Measurements from ENCODE around the gene WDFY4.

WDFY4 gene

DNA sequence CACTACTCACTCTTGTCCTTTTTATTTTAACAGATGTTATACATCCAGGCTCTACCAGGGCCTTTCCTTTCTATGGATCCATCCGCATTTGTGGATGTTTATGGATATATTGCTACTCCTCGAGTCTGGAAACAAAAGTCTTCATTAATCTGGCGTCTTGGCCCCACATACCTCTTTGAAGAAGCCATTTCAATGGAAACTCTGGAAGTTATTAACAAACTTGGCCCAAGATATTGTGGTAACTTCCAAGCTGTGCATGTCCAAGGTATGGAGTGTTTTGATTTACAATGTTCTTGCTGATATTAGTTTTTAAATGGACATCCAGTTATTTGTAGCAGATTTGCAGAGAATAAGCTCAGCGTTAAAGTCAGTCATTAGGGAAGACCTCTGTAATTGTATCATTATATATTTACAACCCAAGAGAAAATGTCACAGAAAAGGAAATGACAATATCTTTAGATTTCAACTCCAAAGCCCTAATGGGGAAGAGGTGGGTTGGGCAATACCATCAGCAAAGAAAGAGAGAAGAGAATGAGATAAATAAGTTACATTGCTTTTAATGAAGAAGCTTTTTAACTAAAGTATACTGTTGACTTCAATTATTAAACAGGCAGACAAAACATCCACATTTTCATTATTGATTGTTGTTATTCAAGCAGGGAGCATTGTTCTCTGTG is 102.1 kb downstream of the WDFY4 start:
- DNase-seq (ENCODE audit: low read depth in 2 of 2, low spot score in 1 of 2) = no peak

DNA sequence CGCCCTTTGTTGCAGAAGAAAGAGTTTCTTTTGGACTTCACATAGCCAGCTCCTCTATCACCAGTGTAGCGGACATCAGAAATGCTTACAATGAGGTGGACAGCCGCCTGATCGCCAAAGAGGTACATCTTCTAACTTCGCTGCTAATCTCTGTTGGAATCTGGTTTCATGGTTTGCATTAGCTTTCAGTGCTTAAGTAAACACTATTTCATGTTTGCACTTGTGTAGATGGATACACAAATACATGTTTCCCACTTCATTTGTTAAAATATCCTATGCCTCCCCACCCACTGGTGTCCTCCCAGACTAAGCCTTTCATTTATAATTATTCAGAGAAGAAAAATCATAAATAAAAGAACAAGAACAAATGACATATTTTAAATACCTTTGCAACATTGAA is 103.9 kb downstream of the WDFY4 start:
- no peak for DNase-seq (ENCODE audit: low read depth in 2 of 2, low spot score in 1 of 2)

DNA sequence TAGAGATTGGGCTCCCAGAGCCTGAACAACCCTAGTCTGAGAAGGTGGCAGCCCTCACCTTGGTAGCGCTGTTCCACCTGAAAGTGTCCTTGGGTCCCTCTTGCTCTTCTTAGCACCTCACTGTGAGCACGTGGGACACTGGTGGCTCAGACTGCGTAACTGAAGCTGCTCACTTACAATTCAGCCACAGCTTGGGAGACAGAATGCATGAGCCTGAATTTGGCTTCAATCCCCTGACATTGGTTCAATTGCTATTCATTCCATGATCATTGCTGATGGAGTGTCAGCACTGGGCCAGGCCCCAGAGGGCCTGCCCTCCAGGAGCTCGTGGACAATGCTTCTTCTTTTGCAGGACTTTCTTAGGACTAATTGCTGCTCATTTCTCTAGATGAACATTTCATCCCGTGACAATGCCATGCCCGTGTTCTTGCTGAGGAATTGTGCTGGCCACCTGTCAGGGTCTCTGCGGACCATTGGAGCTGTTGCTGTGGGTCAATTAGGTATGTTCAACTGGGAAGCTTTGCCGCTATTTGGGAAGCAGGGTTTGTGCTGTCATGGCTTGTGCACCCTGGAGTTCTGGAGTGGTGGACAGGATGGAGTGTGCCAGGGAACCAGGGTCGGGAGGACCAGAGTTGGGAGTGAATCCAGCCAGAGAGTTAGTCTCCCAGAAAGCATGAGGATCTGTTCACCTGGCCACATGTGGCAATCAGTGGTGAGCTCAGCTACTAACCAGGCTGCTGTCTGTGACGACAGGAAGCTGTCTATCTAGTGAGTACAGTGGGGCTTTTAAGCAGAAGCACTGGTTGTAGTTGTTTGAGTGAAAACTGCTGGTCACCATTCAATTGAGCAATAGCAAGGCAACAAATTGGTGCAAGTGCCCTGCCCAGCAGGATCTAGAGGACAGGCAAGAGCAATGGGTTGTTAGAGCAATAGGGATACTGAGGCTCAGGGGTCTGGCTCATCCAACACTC is 105.1 kb downstream of the WDFY4 start:
- no peak for DNase-seq (ENCODE audit: low read depth in 2 of 2, low spot score in 1 of 2)

DNA sequence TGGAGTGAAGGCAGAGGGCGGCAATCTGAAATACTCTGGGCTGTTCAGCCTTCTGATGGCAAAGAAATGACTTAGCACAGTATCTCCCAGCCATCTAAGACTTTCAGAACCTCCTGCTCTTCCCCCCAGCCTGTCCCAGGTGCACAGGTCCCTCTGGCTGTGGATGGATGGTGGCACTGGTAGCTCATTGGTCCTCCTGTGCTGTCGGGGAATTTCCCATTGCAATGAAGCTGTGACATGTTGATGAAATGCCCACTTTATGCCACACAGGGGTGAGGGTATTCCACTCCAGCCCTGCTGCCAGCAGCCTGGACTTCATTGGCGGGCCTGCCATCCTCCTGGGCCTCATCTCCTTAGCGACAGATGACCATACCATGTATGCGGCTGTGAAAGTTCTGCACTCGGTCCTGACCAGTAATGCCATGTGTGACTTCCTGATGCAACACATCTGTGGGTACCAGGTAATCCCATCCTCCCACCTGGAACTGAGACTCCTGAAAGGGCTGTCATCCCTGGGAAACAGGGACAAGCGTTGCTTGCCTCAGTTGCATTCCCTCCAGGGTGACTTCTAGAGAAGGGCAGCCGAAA is 105.9 kb downstream of the WDFY4 start:
- DNase-seq (ENCODE audit: low read depth in 2 of 2, low spot score in 1 of 2) = no peak

DNA sequence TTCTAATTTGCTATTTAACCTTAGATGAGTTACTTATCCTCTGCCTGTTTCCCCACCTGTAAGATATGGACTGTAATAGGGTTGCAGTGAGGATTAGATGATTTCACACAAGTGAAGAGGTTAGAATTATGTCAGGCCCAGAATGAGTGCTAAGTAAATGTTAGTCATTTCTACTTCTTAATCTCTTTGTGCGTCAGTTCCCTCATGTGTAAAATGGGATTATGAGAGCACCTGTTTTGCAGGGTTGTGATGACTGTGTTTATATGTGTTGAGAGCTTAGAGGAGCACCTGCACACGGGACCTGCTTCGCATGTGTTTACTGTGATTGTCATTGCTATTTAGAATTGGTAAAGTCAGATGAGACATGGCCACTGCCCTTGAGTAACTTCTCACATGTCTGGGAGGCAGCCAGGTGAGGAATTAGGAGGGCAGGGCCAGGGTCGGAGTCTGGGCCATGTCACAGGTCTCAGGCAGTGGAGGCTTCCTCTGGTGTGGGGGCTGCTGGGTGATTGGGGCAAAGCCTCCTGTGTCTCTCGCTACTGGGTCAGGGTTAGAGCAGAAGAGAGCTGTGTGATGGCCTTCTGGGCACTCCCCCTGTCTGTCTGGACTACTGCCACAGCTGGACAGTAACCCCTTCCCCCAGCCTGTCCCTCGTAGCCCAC is 106.7 kb downstream of the WDFY4 start:
- DNase-seq (ENCODE audit: low read depth in 2 of 2, low spot score in 1 of 2) = no peak

DNA sequence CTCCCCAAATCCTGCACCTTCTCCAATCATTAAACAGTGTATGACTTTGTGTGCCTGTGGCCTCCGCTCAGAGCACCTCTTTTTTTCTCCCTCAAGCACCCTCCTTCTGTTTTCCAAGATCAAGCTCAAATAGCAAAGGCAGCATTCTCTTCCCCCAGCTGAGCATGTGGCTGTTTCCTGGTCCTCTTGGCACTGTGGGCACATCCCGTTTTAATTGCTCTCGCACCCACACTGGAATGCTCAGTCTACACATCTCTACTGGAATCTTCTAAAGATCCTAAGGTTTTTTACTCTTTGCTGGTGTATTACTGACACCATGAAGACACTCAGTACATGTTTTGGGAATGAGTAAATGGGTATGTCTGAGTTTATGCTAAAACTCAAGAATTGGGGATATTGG is 107.4 kb downstream of the WDFY4 start:
- DNase-seq (ENCODE audit: low read depth in 2 of 2, low spot score in 1 of 2) = no peak

DNA sequence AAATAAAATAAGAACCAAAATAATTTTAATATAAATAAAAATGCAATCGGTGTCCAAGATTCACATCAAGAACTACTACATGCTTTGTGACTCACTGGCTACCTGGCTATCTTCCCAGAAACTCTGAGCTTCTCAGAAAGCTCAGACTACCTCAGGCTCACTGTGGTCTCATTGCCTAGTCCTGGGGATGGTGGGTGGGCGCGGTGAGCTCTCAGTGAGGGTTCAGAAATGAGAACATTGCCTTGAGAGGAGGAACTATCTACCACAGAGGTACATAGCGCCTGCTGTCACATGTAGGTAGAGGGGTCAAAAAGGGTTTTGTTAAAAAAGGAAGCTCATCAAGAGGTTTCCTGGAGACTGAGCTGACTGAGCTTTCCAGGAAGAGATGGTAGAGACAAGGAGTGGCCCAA is 108.0 kb downstream of the WDFY4 start:
- no peak for DNase-seq (ENCODE audit: low read depth in 2 of 2, low spot score in 1 of 2)

DNA sequence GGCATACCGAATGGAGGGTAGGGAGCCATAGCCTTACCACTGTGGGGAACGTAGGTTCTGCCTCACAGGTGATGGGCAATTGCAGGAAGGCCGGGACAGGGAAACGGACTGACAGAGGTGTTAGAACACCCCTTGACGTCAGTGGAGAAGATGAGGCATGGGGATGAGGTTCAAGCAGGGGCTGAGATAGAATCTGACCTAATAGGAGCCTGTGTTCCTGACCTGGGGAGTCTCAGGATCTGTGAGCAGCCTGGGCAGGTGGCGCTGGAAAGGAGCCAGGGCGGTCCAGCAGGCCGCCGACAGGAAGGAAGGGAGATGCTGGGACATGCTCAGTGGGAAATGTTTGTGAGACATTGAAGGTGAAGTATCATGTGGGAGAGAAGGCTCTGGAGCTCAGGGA is 109.4 kb downstream of the WDFY4 start:
- no peak for DNase-seq (ENCODE audit: low read depth in 2 of 2, low spot score in 1 of 2)

DNA sequence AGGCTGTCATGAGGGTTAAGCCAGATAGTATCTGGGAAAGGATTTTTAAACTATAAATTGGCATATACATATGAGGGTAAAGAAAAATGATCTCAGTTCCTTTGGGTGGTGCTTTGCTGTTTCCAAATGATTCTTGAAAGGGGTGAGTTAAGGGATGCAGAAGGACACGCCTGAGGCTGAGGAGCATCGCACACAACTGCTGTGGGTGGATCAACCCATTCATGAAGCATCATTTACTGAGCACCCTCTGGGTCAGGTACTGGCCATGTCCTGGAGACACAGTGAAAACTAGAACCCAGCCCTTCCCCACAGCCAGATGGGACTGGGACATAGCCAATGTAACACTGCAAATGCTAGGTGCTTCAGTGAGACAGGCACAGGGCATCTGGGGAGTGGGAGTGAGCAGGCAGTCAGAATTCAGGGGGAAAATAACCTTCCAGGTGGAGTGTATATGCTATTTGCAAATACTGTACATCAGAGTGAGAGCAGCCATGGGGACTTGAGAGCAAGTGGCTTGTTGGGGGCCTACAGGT is 112.1 kb downstream of the WDFY4 start:
- no peak for DNase-seq (ENCODE audit: low read depth in 2 of 2, low spot score in 1 of 2)

DNA sequence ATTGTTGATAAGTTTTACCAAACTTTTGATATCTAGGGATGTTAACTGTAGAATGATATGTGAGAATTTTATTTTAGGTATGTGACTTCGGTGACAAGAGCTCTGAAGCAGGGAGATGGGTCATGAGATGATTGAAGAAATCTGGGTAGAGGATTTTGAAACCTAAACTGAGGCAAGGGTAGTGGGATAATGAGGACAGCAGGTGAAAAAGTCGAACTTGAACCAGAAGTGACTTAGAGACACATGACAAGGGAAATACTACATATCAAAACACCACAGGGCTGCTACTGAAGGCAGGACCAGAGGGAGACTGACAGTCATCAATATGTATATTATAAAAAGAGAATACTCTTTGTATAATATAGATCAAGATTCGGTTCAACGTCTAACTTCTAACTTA is 113.2 kb downstream of the WDFY4 start:
- no peak for DNase-seq (ENCODE audit: low read depth in 2 of 2, low spot score in 1 of 2)

DNA sequence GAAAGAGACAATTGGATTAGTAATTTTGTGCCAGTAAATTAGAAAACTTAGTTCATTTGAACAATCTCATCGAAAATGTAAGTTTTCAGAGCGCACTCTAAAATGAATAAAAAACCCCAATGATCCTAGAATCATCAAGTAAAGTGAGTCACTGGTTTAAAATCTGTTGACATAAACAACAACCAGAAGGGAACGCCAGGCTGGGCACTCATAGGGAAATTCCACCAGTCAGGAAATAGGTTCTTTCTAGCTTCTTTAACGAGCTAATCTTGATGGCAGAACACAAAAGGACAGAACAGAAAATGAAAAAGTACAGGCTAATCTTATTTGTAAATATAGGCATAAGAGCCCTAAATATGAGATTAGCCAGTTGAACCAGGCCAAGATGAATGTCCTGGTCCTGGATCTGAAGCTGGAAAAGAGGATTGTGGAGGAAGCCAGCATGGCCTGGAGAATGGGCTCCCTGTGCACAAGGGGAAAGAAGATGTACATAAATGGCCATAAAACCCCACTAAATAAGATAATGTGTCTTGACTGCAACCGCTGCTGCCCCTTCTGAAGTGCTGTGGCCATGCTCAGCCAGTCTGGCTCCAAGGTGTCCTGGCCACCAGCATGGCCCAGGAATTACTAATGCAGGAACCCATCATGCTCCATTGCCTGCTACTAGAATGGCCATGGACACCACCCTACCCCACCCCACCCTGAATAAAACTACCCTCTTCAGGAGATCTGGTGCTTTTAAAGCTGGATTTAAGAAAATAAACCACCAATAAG is 114.0 kb downstream of the WDFY4 start:
- DNase-seq (ENCODE audit: low read depth in 2 of 2, low spot score in 1 of 2) = no peak

DNA sequence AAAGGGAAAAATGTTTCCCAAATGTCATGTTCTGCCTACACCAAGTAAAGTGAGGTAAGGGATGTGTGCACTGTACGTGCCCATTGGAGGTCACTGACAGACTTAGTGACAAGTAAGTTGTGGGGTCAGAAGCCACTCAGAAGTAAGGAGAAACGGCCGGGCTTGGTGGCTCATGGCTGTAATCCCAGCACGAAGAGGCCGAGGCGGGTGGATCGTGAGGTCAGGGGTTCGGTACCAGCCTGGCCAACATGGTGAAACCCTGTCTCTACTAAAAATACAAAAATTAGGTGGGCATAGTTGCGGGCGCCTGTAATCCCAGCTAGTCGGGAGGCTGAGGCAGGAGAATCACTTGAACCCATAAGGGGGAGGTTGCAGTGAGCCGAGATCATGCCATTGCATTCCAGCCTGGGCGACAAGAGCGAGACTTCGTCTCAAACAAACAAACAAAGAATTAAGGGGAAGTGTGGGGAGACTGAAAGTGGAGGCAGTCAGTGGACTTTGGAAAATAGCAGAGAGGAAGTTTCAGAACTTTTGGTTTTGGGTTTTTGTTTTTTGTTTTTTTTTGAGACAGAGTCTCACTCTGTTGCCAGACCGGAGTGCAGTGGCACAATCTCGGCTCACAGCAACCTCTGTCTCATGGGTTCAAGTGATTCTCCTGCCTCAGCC is 114.8 kb downstream of the WDFY4 start:
- no peak for DNase-seq (ENCODE audit: low read depth in 2 of 2, low spot score in 1 of 2)

DNA sequence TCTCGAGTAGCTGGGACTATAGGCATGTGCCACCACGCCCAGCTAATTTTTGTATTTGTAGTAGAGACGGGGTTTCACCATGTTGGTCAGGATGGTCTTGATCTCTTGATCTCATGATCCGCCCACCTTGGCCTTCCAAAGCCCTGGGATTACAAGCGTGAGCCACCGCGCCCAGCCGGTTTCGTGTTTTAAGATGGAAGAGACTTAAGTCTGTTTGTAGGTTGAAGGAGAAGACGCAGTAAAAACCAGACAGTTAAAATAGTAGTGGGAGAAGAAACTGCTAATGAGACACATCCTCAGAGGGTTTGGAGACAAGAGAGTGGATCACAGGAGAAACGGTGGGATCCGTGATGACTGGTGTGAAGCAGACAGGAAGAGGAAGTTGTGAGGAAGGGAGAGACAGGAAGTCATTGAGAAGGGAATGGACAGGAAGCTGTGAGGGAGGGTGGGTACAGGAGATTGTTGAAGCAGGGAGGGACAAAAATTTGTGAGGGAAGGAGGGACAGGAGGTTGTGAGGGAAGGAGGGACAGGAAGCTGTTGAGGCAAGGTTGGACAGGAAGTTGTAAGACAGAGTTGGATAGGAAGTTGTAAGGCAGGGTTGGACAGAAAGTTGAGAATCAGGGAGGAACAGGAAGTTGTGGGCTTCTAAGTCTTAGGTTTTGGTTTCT is 115.5 kb downstream of the WDFY4 start:
- DNase-seq (ENCODE audit: low read depth in 2 of 2, low spot score in 1 of 2) = no peak

DNA sequence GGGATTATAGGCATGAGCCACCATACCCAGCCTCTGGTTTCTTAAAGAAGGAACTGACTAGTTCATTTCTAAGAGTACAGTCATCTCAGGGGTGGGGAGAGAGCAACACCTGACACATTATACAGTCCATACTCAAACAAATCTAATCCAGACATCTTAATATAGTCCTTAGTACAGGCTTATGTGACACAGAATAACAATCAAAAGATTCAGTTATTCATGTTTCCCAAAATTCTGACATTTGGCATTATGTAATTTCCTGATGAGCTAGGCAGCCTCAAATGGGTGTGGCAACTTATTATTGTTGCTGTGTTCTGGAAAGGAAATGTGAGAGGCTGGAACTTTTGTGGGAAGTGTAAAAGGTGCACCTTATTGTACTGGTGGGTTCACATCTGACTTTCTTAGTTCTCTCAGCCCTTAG is 116.3 kb downstream of the WDFY4 start:
- DNase-seq (ENCODE audit: low read depth in 2 of 2, low spot score in 1 of 2) = no peak

DNA sequence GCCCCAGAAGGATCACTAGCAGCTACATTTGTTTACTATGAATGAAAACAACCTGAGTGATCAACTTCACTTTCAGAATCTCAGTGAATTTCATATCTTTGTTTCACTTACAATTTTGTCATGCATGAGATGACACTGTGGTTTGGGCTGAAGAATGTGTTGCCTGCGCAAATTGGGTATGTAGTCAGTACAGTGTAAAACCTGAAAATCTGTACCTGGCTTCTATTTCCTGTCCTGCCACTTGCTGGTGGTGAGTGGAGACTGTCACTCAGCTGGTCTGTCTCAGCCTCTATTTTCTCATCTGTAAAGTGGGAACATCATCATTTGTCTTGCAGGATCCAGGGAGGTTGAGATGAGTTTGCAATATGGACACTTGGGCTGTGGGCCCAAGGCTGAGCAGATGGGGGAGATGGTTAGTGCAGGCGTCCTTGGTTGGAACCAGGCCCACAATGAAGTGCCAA is 118.0 kb downstream of the WDFY4 start:
- DNase-seq (ENCODE audit: low read depth in 2 of 2, low spot score in 1 of 2) = no peak

DNA sequence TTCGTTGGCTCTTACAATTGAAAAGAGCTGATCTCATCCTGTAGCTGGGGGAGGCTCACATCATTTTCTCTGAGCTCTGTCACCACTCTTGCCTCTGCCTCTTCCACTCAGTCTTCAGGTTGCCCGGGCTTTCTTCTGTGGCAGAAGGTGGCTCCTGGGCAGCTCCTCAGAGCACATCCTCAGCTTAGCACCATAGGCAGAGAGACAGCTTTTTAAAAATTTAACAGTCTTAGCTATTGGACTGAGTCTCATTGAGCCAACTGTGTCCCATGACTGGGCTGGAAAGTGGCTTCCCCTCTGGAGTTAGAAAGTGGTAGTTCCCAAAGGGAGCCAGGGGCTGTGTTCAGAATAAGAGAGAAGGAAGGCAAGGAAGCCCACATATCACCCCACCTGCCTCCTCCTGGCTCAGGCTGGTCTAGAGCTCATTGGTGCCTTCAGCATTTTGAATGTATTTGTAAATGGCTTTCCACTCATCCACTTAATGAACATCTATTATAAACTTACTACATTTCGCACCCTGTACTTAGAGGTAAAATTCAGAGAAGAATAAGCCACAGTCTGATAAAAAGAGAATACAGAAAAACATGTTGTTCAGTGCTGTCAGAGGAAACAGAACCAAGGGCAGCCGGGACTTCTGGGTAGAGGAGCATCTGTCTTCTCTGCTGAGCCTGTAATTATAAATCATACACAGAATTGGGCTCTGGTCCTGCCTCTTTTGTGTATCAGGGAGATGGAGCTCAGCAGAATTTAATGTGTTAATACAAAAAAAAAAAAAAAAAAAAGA is 119.3 kb downstream of the WDFY4 start:
- no peak for DNase-seq (ENCODE audit: low read depth in 2 of 2, low spot score in 1 of 2)

DNA sequence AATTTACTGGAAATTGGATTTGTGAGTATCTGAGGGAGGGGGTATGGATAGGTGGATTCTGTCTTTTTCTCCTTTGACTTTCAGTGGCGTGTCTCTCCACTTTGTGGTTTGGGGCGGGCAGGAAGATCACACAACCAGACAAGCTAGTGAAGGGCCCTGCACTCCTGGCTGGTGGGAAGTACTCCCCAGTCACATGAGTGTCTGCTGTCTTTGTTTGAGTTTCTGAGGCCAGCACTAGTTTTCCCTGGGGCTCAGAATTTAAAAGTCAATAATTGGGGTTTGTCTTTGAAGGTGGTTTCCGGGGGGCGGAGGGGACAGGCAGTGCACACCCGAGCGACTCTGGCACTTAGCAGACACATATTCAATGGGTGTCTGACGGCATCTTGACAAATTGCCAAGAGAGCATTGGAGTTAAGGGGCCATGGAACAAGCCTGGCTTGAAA is 120.1 kb downstream of the WDFY4 start:
- DNase-seq (ENCODE audit: low read depth in 2 of 2, low spot score in 1 of 2) = no peak

DNA sequence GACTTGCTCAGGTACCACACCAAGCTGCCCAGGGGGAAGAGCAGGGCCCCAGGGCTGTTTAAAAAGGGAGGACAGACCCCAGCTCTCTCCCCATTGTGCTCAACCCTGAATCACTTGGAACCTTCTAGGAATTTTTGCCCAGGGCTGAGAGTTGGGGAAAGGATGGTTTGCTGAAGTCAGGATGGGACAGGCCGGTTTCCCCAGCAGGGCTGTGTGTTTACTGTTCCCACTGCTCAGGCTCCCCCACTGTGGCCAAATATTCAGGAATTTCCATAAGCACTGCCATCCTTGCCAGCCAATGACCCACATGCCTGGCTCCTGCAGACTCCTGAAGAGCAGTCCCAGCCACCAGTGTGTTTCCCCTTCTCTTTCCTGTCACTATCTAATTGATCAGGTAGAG is 120.7 kb downstream of the WDFY4 start:
- no peak for DNase-seq (ENCODE audit: low read depth in 2 of 2, low spot score in 1 of 2)

All from stimulated activated CD8-positive, alpha-beta memory T cell treated with anti-CD3 and anti-CD28 coated beads, Interleukin-4, amount 100 ng/mL, for 4 hours (primary cell).